Measurements from ENCODE around the gene PISD. TPM values are rescaled to one million over a fixed set of nuclear protein-coding genes. Genes with fewer than 3 reads are reported as not detected.

PISD gene
- total RNA-seq, 1 donor from 2014 or later = 28.6 TPM

GRCh38 chr22:31607696-31608095 is 54.3 kb downstream of the PISD start:
- no peak overlapping the region for H3K4me3 Mint-ChIP-seq (ENCODE audit: unreplicated experiment)
- H3K4me1 Mint-ChIP-seq (ENCODE audit: low read depth) = peaks cover 10% of the 10 kb centered on the region
- H3K36me3 Mint-ChIP-seq (ENCODE audit: low read depth) = peaks cover 1% of the 10 kb centered on the region
- H3K27me3 Mint-ChIP-seq (ENCODE audit: low read depth) = no peaks in the 10 kb centered on the region
- H3K9me3 Mint-ChIP-seq (ENCODE audit: low read depth) = no peaks in the 10 kb centered on the region
- no peak overlapping the region for H3K27ac Mint-ChIP-seq (ENCODE audit: unreplicated experiment)
- TF ChIP-seq CTCF (IDR thresholded peaks at IDR 0.05) = no peak
- no peak for DNase-seq (ENCODE audit: low spot score)

- no peak overlapping the region for H3K27ac Mint-ChIP-seq (ENCODE audit: unreplicated experiment)
- TF ChIP-seq CTCF (IDR thresholded peaks at IDR 0.05) = no peak
- peaks cover 1% of the 10 kb centered on the region for H3K36me3 Mint-ChIP-seq (ENCODE audit: low read depth)
- H3K4me3 Mint-ChIP-seq (ENCODE audit: unreplicated experiment) = no peak overlapping the region
- H3K27me3 Mint-ChIP-seq (ENCODE audit: low read depth) = no peaks in the 10 kb centered on the region
- H3K4me1 Mint-ChIP-seq (ENCODE audit: low read depth) = peaks cover 21% of the 10 kb centered on the region
- no peaks in the 10 kb centered on the region for H3K9me3 Mint-ChIP-seq (ENCODE audit: low read depth)
- no peak for DNase-seq (ENCODE audit: low spot score)
These were observed 56.0 kb downstream of the PISD start for GRCh38 chr22:31605851-31606585.

- Mint-ChIP-seq H3K36me3 (ENCODE audit: low read depth) (peaks cover 1% of the 10 kb centered on the region), H3K9me3 (ENCODE audit: low read depth) (no peaks in the 10 kb centered on the region), H3K4me1 (ENCODE audit: low read depth) (peaks cover 24% of the 10 kb centered on the region), H3K27me3 (ENCODE audit: low read depth) (no peaks in the 10 kb centered on the region), H3K27ac (ENCODE audit: unreplicated experiment) (no peak overlapping the region), H3K4me3 (ENCODE audit: unreplicated experiment) (no peak overlapping the region)
- no peak for DNase-seq (ENCODE audit: low spot score)
- no peak for TF ChIP-seq CTCF (IDR thresholded peaks at IDR 0.05)
These were observed 57.0 kb downstream of the PISD start for GRCh38 chr22:31604746-31605705.

GRCh38 chr22:31604137-31604705 is 57.8 kb downstream of the PISD start:
- Mint-ChIP-seq H3K27ac (ENCODE audit: unreplicated experiment) (no peak overlapping the region), H3K36me3 (ENCODE audit: low read depth) (peaks cover 1% of the 10 kb centered on the region), H3K9me3 (ENCODE audit: low read depth) (no peaks in the 10 kb centered on the region), H3K4me3 (ENCODE audit: unreplicated experiment) (no peak overlapping the region), H3K4me1 (ENCODE audit: low read depth) (peaks cover 25% of the 10 kb centered on the region), H3K27me3 (ENCODE audit: low read depth) (no peaks in the 10 kb centered on the region)
- TF ChIP-seq CTCF (IDR thresholded peaks at IDR 0.05) = no peak
- DNase-seq (ENCODE audit: low spot score) = no peak

- peaks cover 25% of the 10 kb centered on the region for H3K4me1 Mint-ChIP-seq (ENCODE audit: low read depth)
- H3K4me3 Mint-ChIP-seq (ENCODE audit: unreplicated experiment) = no peak overlapping the region
- no peaks in the 10 kb centered on the region for H3K27me3 Mint-ChIP-seq (ENCODE audit: low read depth)
- no peak for TF ChIP-seq CTCF (IDR thresholded peaks at IDR 0.05)
- H3K27ac Mint-ChIP-seq (ENCODE audit: unreplicated experiment) = no peak overlapping the region
- H3K9me3 Mint-ChIP-seq (ENCODE audit: low read depth) = no peaks in the 10 kb centered on the region
- DNase-seq (ENCODE audit: low spot score) = no peak
- H3K36me3 Mint-ChIP-seq (ENCODE audit: low read depth) = peaks cover 1% of the 10 kb centered on the region
These were observed 58.4 kb downstream of the PISD start for GRCh38 chr22:31603574-31603973.
